Left forelimb (tissue), 1 donor: ENCODE results near the gene HOXB5.

ENCODE experiments used
- DNase-seq: peaks from one replicate; pipeline ENCODE4 v3.0.0-alpha.2; 2018; ENCODE audit warnings: low spot score

Gene HOXB5

GRCh38 chr17:48615963-48616716 lies 22.6 kb upstream of the HOXB5 start:
- DNase-seq, result no peak

GRCh38 chr17:48615047-48615962 lies 21.7 kb upstream of the HOXB5 start, which contains the start of gene HOXB8:
HOXB8 (minus strand) TSS chr17:48615292; CDS start chr17:48614704, 588 bp downstream.
- DNase-seq, result no peak

DNA sequence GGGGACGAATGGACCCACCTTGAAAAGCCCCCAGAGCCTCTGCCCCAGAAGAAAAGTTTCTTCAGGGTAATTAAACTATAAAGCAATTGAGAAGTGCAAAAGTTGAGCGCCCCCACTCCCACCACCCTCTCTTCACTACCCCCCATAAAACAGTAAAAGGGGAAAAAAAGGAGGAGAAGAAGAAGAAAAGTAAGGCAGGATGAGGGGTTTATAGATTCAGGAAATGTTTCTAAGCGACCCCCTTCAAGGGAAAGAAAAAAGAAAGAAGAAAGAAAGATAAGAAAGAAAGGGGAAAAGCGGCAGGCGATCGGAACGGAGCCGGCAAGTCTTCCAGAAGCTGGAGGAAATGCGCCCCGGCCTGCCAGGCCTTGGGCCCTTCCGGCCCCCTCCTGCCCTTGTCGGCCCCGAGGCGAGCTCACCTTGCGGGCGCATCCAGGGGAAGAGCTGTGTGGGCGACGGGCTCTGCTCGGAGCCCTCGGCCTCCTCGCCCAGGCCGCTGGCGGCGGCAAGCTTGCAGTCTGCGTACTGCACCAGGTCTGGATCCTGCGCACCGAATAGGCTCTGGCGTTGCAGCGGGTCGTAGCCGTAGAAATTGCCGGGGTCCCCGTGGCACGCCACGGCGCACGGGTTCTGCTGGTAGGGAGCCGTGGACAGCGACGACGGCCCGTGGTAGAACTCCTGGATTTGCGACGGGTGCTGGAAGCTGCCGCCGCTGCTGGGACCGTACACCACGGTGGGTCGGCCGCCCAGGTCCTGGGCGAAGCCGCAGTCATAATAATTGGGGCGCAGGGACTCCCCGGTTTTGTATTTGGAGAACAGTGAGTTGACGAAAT lies 20.5 kb upstream of the HOXB5 start:
- no peak for DNase-seq

DNA sequence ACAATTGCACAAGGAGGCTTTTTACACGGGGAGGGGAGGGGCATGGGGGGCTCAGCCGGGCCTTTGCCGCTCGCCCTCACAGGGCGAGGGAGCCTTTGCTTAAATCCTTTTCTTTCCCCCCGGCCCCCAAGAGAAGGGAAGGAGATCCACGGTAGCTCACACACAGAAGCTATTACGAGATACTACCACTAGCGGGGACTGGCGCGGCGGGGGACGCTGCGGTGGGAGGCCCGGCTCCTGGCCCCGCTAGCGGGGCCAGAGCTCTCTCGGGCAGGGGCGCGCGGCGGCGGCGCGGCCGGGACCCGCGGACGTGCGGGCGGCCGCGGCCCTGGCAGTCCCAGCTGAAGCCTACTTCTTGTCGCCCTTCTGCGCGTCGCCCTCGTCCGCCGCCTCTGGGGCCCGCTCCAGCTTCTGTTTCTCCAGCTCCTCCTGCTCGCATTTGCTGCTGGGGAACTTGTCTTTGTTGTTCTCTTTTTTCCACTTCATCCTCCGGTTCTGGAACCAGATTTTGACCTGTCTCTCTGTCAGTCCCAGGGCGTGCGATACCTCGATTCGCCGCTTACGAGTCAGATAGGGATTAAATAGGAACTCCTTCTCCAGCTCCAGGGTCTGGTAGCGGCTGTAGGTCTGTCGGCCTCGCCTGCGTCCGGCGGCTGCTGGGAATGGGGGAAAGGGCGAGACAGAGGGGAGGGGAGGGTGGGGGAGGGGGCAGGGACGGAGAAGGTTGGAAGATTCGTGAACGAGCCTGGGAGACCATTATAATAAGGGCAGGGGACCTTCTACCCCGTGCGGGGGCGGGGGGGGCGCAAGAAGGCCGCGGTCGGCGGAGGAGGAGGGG lies 19.5 kb upstream of the HOXB5 start:
- DNase-seq, result no peak

- no peak for DNase-seq
Observed at GRCh38 chr17:48612456-48612853, 18.9 kb upstream of the HOXB5 start.

GRCh38 chr17:48611681-48612455 lies 18.3 kb upstream of the HOXB5 start:
- DNase-seq, result no peak

- no peak for DNase-seq
Observed at GRCh38 chr17:48611213-48611612, 17.6 kb upstream of the HOXB5 start.

DNA sequence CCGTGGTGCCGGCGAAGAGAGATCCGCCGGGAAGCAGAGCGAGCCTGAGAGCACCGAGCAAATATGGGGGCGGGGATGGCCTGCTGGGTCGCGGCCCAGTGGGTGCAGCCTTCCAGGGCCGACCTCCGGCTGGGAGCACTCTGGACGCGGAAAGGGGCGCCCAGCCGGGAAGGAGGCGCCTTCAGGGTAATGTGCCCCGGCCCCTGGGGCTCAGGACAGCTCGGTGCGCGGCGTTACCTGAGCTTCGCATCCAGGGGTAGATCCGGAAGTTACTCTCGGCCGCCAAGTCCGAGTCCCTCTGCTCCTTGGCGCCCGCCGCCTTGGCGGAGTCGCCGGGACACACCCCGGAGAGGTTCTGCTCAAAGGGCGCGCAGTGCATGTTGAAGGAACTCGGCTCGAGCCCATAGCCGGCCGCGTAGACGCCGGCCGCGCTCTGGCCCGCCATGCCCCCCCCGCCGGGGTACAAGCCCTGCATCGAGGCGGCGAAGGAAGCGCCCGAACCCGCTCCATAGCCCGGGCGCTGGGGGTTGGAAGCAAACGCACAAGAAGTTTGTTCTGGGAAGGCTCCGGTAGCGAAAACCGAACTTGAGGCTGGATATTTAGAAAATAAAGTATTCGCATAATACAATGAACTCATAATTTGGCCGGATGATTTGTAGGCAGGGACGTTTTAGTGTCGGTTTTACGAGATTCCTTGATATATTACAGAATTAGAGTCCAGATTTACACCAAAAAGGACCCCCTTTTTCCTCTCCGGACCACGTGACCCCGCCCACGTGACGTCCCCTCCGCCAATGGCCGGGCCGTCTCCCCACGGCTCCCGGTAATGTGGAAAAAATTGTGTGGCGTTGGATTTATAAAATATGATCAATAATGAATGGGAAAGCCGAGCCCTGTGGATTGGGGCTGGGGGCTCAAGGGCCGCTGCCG lies 17.0 kb upstream of the HOXB5 start, which contains the start of gene HOXB7:
Gene HOXB7 (minus strand): TSS at position 736 of the 930 bp plus-strand sequence. CDS start 99 bp downstream, at position 637.
- no peak for DNase-seq

DNA sequence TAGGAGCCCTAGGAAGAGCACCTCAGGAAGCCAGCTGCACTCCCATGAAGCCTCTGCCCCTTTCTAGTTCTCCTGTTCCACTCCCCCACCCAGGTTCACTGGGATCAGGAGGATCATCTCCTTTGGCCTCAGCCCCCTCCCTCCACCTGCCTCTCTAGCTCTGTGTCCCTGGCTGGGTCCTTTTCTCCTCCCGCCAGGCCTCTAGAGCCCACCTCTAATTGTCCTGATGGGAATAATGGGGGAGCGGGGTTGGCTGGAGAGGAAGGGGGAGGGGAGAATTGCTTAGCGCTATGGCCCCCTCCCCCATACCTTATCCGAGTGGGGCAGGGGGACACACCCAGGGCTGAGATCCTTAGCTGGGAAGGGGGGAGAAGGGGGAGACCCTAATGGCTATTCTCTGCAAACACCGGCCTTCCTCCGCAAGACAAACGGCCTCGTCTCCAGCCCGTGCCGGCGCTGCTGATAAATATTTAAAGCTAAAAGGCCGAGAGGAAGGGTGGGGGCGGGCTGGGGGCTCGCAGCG lies 16.2 kb upstream of the HOXB5 start:
- DNase-seq, result no peak

- DNase-seq, result no peak
Observed at GRCh38 chr17:48609033-48609432, 15.5 kb upstream of the HOXB5 start.

- no peak for DNase-seq
Observed at GRCh38 chr17:48608494-48608834, 14.9 kb upstream of the HOXB5 start.

GRCh38 chr17:48606892-48607614 lies 13.5 kb upstream of the HOXB5 start:
- DNase-seq, result no peak

DNA sequence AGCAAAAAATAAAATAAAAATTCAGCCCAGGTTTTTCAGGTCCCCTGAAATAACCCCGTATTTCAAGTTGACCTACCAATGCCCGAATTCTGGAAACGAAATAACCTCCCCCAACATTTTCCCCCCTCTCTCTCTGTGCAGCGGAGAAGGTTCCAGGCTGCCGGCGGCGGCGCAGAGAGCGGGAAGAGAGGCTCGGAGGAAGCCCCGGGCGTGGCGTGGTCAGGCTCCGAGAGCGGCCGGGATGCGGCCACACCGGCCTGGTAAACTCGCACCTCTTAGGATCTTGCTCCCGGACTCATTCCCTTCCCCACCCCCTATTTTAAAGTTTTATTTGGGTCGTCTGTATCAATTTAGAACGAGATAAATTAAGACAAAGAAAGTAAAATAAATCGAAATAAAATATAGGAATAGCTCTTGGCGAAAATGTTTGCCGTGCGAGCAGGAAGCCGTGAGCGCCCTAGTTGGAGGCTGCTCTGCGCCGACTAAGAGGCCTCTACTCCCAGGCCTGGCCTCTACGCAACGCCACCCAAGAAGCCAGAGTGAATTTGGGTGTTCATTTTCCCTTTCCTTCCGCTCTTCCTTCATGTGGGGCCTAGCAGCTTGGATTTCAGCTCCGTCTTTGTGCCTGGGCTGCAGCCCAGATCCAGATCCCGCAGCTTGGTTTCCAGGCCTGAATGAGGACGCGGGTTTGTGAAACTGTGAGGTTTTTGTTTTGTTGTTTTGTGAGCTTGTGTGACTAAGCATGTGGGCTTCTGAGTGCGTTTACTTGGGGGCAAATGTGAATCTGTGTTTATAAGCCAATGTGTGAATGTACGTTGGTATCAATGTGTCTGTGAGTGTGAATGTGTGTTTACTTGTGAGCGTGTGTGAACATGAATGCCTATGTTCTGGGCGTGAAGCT lies 12.7 kb upstream of the HOXB5 start:
- DNase-seq, result no peak

DNA sequence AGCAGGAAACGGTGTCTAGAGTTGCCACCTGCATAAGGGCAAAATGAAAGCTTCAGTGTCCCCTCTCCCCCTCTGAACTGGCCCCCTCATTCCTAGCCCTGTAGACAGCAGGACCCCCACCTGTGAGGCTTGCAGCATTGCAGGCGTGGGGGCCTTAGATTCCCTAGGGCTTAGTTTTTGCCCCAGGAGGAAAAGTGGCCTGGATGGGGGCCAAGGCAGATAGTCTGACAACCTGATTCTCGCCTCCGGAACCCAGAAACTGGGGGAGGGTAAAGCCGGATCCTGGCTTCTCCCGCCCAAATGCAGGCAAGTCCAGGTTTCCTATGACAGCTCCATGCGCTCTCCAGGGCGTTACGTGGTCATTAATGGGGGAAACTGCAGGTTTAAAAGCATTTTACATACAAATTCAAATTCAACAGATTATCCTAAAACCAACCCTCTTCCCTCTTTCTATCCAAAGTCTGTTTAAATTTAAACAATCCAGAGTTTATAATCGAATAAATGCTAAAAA lies 11.9 kb upstream of the HOXB5 start:
- DNase-seq, result no peak

GRCh38 chr17:48604770-48605329 lies 11.3 kb upstream of the HOXB5 start, which contains the start of gene HOXB6:
HOXB6 (minus strand) TSS chr17:48604986; CDS start chr17:48598150, 6,836 bp downstream.
- DNase-seq, result no peak

DNA sequence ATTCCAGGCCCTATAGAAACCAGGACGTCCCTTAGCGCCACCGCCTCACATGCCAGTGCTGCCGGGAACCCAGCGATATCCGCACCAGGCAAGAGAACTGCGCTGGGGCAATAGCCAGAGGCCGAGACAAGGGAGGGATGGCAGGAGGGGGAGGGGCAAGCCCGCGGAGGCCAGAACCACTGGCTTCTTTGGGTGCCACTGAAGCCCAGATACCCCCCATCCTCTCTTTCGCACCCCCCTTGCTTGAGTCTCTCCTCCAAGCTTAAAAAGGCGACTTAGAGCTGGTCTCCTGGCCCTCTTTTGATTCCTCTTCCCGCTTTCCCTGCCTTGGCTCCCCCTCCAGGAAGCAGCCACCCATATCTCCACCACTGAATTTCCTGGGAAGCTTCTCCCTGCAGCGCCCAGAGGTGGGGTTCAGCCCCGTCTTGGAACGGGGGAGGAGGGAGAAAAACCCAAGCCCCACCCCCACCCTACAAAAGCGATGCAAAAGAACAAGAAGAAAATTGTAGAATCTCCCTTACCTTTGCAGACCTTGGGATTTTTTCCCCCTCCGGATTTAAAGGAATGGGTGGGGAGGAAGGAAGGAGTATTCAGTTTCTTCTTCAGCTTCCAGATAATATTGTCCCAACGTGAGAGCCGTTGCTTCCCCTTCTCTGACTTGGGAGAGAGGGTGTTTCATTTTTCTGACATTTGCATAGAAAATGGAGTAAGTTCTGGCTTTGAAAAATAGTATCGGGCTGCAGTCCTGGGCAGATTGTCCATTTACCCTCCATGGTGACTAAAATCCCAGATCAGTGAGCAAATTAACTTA lies 10.6 kb upstream of the HOXB5 start:
- no peak for DNase-seq
